Measurements from ENCODE around the gene PTGS2. TPM values are rescaled to one million over a fixed set of nuclear protein-coding genes. Genes with fewer than 3 reads are reported as not detected.

Gene PTGS2
- total RNA-seq, 6 experiments from 2014 or later, result 0.09 to 3.0 (median 0.42) TPM

- TF ChIP-seq POLR2A (IDR thresholded peaks at IDR 0.05) (no peak), CTCF (IDR thresholded peaks at IDR 0.05) (no peak)
- intact Hi-C loops (cut with DNase I), result no loop called here
- Histone ChIP-seq H3K36me3 (no peaks in the 10 kb centered on the region), H3K9me3 (no peaks in the 10 kb centered on the region), H3K27me3 (no peaks in the 10 kb centered on the region), H3K27ac (no peak overlapping the region), H3K4me3 (no peak overlapping the region), H3K4me1 (peaks cover 0 to 6% (median 0%) of the 10 kb centered on the region in 4 donors)
- no peak for DNase-seq
- no peak for ATAC-seq
- 55% methylated on average over 2 of the region's 2 CpGs for WGBS (ENCODE audit: insufficient coverage, low coverage, low lambda C conversion rate, missing lambda C conversion rate)
These were observed 1.6 kb upstream of the PTGS2 start for GRCh38 chr1:186681801-186682200.

- WGBS (ENCODE audit: insufficient coverage, low coverage, low lambda C conversion rate, missing lambda C conversion rate), result 11% methylated on average over 9 of the region's 9 CpGs
- Histone ChIP-seq H3K27ac (peak overlapping the region in 2 of 3 donors; percentile 64 to 78), H3K9me3 (no peaks in the 10 kb centered on the region), H3K4me1 (peaks cover 0 to 6% (median 0%) of the 10 kb centered on the region in 4 donors), H3K27me3 (peaks cover 0 to 4% of the 10 kb centered on the region in 2 donors), H3K4me3 (peak overlapping the region; percentile 38 to 50 (median 43)), H3K36me3 (no peaks in the 10 kb centered on the region)
- TF ChIP-seq CTCF (IDR thresholded peaks at IDR 0.05) (no peak), POLR2A (IDR thresholded peaks at IDR 0.05) (no peak)
- no peak for ATAC-seq
- intact Hi-C loops (cut with DNase I), result no loop called here
- DNase-seq, result no peak
These were observed 898 bp upstream of the PTGS2 start for GRCh38 chr1:186681121-186681520.

GRCh38 chr1:186679924-186680244 is 339 bp downstream of the PTGS2 start:
- Histone ChIP-seq H3K27ac (peak overlapping the region; percentile 32 to 78 (median 64)), H3K36me3 (no peaks in the 10 kb centered on the region), H3K27me3 (peaks cover 0 to 4% of the 10 kb centered on the region in 2 donors), H3K4me1 (peaks cover 0 to 6% (median 0%) of the 10 kb centered on the region in 4 donors), H3K4me3 (peak overlapping the region; percentile 38 to 50 (median 43)), H3K9me3 (no peaks in the 10 kb centered on the region)
- 0% methylated on average over 4 of the region's 15 CpGs for WGBS (ENCODE audit: insufficient coverage, low coverage, low lambda C conversion rate, missing lambda C conversion rate)
- peak in 1 of 4 donors; percentile 32 for ATAC-seq
- DNase-seq, result no peak
- intact Hi-C loops (cut with DNase I), result no loop called here
- no peak for TF ChIP-seq CTCF (IDR thresholded peaks at IDR 0.05)
- TF ChIP-seq POLR2A (IDR thresholded peaks at IDR 0.05), result no peak

GRCh38 chr1:186678155-186678554 is 2.1 kb downstream of the PTGS2 start:
- WGBS (ENCODE audit: insufficient coverage, low coverage, low lambda C conversion rate, missing lambda C conversion rate), result 35% methylated on average over 2 of the region's 2 CpGs
- Histone ChIP-seq H3K36me3 (peaks cover 0 to 4% (median 0%) of the 10 kb centered on the region in 4 donors), H3K27me3 (peaks cover 0 to 4% of the 10 kb centered on the region in 2 donors), H3K27ac (no peak overlapping the region), H3K4me3 (no peak overlapping the region), H3K9me3 (no peaks in the 10 kb centered on the region), H3K4me1 (peaks cover 0 to 6% (median 0%) of the 10 kb centered on the region in 4 donors)
- DNase-seq (no peak), ATAC-seq (no peak)
- no peak for TF ChIP-seq CTCF (IDR thresholded peaks at IDR 0.05)
- no peak for TF ChIP-seq POLR2A (IDR thresholded peaks at IDR 0.05)
- intact Hi-C loops (cut with DNase I), result no loop called here

- no peak overlapping the region for H3K27ac ChIP-seq
- WGBS (ENCODE audit: insufficient coverage, low coverage, low lambda C conversion rate, missing lambda C conversion rate), result 58% methylated on average over 3 of the region's 3 CpGs
- TF ChIP-seq POLR2A (IDR thresholded peaks at IDR 0.05) (no peak), CTCF (IDR thresholded peaks at IDR 0.05) (no peak)
- H3K36me3 ChIP-seq, result peaks cover 0 to 4% (median 0%) of the 10 kb centered on the region in 4 donors
- ATAC-seq, result no peak
- intact Hi-C loops (cut with DNase I), result no loop called here
- H3K4me3 ChIP-seq, result no peak overlapping the region
- no peak for DNase-seq
- no peaks in the 10 kb centered on the region for H3K4me1 ChIP-seq
- no peaks in the 10 kb centered on the region for H3K9me3 ChIP-seq
- H3K27me3 ChIP-seq, result peaks cover 0 to 4% of the 10 kb centered on the region in 2 donors
These were observed 7.6 kb downstream of the PTGS2 start for GRCh38 chr1:186672596-186672995.
